ENCODE data around the gene ZNF532. TPM values are rescaled to one million over a fixed set of nuclear protein-coding genes. Genes with fewer than 3 reads are reported as not detected.

The ZNF532 gene
- polyA plus RNA-seq, 10 donors = 55.5 to 79.3 (median 68.5) TPM

DNA sequence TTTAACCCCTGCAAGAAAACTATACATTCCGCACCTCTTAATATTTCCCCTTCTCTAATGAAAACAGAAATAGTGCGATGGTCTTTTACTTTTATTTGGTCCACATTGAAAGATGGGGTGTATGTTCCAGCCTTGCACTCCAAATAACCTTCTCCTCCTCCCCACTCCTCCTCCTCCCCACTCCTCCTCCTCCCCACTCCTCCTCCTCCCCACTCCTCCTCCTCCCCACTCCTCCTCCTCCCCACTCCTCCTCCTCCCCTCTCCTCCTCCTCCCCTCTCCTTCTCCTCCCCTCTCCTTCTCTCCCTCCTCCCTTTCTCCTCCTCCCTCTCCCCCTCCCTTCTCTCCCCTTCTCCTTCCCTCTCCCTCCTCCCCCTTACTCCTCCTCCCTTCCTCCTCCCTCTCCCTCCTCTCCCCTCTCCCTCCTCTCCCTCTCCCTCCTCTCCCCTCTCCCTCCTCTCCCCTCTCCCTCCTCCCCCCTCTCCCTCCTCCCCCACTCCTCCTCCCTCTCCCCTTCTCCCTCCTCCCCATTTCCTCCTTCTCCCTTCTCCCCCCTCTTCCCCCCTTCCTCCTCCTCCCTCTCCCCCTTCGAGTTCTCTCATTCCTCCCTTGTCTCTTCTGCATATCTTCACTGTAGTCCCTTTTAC, 70.4 kb downstream of the ZNF532 start:
- DNase-seq = no peak

DNA sequence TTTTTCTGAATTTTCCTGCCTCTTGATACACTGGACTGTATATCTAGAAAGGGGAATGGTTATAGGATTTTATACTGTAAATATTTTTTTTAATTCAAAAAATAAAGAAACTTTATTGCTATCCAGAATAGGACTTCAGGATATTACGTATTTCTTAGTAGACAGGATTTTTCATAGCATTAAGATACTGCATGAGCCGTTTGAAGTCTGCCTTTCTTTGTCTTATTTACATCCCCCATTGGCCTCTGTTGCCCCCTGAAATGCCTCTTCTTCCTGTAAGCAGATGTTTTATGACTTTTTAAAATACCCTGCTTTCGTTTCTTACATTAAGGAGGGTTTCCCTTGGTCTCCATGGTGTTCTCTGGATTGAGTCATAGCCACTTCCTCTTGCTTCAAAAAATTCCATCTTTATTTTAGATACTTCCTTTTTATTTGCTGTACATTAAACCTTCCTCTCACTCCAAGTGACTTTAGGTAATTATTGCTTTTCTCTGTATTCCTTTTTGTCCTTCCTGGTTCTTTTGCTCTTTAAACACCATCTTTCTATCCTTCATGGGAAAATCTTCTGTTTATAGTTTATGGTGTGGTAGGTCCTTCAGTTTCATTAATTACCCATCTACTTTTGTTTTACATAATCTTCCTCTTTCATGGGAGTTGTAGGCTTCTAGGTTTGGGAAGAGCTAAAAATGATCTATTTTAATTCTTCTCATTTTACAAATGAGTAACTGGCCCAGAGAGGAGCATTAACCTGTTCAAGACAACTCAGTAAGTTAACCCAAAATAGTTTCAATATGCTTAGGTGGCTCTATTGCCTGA, 72.6 kb downstream of the ZNF532 start:
- DNase-seq = peak in 2 of 3 donors; percentile 15 to 41

DNA sequence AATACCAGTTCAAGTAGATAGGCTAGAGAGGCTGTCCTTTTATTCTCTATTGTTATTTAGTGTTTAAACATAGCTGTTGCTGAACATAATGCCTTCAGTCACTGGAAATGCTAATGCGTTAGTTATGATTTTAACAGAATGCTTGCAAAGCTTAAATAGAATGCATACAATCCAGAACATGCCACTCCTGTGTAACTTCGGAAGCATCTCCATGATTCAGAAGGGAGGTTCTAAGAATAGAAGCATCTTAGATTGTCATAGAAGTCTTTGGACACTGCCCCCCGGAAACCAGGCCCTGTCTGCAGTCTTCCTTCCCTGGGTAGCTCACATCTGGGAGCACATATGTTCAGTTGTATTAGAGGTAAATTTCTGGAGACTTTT, 73.2 kb downstream of the ZNF532 start:
- DNase-seq = no peak

DNA sequence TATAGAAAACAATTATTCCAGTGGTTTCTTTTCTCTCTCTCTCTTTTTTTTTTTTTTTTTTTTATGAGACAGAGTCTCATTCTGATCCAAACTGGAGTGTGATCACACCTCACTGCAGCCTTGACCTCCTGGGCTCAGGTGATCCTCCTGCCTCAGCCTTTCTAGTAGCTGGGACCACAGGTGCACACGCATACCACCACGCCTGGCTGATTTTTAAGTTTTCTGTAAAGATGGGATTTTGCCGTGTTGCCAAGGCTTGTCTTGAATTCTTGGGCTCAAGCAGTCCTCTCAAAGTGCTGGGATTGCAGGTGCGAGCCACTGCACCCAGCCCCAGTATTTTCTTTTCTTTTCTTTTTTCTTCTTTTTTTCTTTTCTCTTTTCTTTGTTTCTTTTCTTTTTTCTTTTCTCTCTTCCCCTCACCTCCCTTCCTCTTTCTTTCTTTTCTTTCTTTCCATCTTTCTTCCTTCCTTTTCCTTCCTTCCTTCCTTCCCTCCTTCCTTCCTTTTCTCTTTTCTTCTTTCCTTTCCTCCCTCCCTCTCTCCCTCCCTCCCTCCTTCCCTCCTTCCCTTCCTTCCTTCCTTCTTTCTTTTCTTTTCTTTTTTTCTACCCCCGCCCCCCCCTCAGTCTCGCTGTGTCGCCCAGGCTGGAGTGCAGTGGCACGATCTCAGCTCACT, 76.9 kb downstream of the ZNF532 start:
- DNase-seq = no peak

DNA sequence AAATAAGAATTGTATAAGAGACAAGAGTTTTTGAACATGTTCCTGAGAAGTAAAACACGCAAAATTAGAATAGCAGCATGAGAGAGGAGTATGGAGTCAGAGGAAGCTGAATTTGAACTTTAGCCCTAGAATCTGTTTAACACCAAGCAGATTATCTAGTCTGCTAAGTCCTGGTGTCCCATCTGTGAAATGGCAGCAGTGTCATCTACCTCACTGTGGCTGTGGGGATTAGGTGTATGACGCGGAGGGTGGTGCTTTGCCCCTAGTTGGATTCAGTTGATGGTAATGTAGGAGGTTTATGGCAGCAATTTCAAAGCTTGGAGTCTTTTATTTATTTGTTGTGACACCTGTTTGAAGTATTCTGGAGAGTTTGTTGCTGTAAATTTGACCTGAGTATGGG, 79.2 kb downstream of the ZNF532 start:
- no peak for DNase-seq

DNA sequence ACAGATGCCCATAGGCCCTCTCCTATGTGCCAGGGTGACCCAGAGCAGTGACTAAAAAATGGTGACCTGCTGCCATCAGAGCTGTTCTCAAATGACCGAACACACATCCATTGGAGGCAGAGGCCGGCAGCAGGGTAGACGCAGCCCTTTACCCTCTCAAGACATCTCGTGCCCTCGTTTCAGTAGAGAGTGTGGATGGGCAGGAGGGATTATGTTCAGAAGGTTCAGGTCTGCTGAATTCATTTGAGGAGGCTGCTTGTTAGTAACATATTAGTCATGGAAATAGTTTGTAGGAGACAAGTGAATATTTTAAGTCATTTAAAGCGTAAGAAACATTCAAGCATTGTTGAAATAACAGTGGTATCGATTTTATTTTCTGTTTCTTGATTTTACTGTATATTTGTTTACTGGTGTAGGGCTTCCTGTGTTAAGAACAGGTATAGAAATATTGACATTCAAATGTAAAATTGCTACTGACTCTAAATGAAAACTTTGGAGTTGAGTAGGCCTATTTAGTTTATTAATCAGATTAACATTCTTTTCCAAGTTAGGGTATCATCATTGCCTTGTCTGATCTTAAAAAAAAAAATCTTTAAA, 82.6 kb downstream of the ZNF532 start:
- no peak for DNase-seq

DNA sequence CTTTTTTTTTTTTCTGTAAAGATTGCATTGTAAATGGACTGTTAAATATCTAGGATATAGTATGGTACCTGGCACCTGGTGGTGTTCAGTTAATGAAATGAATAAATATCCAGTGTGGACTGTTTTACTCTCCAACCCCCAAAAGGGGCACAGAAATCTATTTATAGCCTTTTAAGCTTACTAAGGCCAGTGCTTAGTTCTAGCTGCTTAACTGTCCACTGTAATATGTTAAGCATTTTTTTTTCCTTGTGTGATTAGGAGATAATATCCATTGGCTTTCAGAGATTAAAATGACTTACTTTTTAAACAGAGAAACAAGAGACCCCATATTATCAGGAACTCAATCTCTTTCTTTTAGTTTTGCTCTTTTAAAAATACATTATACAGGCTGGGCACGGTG, 84.4 kb downstream of the ZNF532 start:
- no peak for DNase-seq

DNA sequence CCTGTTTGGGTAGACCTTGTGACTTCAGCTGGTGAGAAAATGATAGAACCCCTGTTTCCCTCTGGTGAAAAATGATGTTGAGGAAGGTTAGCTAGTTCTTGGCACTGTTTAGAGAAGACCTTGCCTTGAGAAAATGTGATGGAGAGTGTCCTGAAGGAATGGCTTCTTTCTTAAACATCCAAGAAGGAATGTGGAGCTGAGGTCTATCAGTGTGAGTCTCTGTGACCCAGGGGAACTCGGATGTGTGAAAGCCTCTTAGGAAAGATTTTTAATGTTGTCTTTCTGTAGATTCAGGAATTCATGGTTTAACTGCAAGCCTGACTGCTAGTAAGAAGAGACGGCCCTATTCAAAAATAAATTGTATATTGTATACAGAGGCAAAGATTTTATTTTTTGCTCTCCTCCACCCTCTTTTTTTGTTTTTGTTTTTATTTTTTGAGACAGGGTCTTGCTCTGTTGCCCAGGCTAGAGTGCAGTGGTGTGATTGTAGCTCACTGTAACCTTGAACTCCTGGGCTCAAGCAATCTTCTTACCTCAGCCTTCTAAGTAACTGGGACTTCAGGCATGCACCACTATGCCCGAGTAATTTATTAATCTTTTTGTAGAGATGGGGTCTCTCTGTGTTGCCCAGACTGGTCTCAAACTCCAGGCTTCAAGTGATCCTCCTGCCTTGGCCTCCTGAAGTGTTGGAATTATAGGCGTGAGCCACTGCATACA, 87.5 kb downstream of the ZNF532 start:
- no peak for DNase-seq

DNA sequence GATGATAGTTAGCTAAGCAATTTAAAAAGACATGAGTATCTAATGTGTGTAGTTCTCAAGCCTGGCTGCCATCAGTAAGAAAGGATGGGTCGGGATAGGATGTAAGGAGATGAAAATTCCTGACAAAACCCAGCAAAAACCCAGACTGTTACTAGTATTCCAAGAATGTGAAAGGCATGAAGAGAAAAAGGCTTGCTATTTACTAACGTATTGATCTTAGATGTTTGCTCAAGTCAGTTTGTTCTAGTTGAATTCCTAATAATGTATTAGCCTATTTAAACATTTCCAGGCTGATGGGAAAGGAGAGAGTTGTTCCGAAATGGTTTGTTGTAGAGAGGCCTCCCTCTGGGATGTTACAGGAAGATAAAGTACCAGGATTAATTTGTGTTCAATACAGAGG, 88.2 kb downstream of the ZNF532 start:
- no peak for DNase-seq

DNA sequence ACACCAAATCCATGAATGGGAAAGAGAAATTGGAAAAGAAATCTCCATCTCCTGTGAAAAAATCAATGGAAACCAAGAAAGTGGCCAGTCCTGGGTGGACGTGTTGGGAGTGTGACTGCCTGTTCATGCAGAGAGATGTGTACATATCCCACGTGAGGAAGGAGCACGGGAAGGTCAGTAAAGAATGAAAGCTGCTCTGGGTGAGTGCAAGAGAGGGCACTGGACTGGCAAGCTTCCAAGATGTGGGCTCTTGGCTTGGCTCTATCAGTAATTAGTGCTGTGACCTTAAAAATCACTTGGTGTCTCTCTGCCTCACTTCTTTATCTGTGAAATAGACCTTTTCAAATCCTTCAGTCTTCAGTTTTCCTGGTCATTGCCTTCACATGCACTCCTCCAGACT, 89.0 kb downstream of the ZNF532 start:
- no peak for DNase-seq

DNA sequence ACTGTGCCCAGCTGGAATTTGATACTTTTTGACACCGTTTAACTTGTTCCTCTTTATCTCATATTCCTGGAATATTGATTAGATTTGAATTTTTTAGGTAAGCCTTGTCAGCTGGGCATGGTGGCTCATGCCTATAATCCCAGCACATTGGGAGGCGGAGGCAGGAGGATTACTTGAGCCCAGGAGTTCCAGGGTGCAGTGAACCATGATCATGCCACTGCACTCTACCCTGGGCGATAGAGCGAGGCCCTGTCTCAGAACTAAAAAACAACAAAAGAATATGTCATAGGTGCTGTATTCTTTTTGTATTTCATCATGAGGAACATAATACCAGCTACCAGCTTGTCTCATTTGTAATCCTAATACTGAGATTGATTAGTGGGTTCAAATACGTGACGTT, 90.3 kb downstream of the ZNF532 start:
- no peak for DNase-seq

DNA sequence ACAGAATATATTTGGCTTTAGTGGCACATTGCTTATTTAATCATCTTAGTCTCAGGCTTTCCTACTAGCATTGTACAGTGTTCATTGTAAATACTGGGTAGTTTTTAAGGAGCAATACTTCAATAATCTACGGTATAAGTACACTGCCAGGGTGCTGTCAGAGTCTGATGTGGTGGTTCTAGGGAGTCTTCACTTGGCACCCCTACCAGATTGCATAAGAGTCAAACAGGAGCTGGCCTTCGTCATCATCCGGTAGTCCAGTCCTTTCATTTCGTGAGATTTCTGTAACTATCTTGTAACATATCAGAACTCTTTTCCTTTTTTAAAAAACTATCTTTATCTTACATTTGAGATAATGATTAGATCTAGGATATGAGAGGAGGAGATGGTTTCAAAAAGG, 91.1 kb downstream of the ZNF532 start:
- no peak for DNase-seq

DNA sequence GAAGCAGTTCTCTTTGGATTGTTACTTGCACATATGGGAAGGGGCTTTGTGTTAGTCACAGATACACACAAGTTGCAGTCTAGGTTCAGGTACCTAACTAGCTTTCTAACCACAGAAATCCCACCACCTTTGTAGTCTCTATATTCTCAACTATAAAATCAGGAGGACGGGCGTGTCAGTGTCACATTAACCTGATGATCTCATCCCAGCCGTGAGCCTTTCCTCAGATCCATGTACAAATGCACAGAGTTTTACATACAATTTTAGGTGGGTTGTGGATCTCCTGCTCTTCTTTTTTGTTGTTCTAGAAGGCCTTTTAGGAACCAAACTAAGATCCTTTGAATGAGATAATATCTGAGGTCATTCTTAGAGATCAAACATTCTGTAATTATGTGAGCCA, 94.0 kb downstream of the ZNF532 start:
- no peak for DNase-seq

DNA sequence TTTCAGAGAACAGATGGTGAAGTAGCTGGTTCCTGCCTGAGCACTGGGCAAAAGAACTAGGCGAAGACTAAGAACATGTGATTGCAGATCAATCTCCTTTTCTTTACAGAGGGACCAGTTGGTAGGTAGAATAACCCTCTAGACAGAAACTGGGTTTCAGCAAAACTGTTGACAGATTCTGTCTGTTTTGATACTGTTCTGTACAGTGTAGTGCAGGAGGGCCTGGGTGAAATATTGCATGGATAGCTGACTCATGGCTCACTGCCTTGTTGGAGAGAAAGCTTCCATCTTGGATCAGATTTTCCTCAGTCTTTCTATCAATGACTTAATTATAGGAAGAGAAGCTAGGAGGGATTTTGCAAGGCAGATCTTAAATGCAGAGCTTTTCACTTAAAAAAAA, 95.8 kb downstream of the ZNF532 start:
- DNase-seq = no peak

DNA sequence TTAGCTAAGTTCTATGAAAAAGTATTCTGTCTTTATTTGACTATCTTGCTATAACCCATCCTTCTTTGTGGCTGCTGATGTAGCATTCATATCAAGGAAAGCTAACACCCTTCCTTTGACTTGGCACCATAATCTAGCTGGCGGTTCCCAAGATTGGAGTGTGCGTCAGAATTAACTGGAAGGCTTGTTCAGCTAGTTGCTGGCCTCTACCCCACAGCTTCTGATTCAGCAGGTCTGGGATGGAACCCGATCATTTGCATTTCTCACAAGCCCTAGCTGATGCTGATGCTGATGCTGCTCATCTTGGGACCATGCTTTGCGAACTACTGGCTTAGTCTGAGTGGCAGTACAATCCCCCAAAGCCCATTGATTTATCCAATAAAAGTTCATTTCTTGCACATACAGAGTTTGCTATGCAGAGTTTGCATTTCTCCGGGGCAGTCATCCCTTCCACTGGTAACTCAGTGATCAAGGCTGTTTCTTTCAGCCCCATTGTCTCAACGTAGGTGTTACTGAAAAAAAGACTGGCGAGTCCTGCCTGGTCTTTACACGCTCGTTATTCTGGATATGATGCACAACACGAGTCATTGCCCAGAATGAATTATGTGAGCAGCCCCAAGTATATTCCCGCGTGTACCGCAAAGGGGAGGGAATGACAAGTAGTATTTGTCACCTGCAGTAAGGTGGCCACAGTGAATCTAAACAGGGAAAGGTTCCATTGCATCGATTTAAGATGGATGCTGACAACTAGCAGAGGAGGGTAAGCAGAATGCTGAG, 96.5 kb downstream of the ZNF532 start:
- no peak for DNase-seq

DNA sequence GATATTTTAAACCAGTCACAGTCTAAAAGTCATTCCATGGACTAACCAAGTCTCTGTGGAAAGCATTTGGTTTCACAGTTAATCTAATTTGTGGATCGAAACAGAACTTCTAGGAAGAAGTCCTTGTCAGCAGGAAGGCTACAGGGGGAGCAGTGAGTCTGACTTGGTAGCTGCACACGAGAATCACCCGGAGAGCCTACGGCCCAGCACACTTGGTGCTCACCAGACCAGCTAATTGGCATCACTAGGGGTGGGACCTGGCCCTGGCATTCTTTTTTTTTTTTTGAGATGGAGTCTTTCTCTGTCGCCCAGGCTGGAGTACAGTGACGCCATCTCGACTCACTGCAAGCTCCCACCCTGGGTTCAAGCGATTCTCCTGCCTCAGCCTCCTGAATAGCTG, 97.7 kb downstream of the ZNF532 start:
- no peak for DNase-seq

DNA sequence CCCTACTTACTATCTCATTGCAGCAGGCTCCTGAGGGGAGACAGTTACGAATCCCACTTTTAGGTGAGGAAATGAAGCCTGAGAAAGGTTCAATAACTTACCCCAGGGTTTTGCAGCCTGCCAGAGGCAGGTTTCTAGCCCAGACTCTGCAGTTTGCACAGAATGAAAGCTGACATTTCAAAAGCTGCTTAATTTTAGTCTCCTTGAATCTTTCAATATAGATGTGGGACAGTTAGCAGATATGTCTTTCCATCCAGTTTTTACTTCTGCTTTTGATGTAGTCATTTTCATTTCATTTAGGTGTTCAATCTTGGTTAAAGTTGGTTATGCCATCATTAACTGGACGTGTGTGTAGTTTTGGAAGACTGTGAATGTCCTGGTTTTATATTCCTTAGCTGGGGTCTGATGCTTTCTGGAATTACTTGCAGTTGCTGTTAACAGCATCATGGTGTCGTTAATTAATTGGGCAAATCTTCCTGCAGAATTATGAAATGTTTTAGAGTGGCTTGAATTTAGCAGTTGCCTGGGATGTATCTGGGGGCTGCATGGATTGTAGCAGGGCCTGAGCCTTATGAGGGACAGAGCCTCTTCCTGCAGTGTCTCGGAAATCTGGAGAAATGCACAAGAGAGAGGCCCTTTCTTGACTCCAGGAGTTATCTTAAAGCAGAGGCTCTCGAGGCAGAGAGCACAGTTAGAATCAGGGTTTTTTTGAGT, 100.8 kb downstream of the ZNF532 start:
- DNase-seq = no peak

DNA sequence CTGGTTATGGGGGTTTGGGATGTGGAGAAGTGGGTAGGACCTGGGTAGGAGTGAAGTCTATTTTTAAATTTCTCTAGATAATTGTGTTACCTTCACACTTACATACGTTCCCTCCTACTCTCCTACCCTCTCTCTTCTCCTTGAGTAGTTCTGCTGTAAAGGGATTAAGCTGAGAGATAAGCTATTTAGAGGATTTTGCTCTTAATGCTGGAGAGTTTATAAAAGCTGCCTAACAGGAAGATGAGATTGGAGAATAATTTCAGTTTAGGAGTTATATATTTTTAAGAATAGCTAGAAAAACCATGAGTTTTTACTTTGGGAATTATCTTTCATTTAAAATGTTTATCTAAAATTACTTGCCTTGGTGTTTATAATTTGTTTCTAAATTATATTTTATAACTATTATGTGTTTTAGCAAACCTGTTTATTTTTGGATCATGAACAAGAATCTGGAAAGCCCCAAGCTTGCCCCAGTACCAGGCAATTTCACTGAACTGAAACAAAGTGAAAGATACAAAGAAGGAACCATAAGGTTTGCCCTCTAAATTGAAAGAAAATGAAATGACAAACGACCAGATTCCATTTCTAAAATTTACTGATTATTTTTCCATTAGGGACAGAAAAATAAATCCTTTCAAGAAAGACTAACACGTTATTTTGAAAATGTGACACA, 101.5 kb downstream of the ZNF532 start:
- DNase-seq = no peak

DNA sequence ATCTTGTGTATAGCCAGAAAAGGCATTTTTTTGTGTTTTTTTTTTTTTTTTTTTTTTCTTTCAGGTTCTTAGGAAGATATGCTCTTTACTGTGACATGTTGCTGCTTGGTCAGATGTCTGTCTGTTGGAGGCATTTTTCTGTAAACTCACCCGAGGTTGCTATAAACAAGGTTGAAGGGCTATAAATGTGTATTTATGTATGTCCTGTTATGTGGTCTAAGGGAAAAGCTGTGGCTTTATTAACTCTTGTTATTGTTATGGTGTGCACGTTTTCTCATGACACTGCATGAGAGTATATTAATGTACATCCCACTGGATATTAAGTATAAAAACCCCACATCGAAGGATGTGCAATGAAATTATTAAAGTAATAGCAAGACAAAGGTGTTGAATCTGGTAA, 102.0 kb downstream of the ZNF532 start:
- no peak for DNase-seq

DNA sequence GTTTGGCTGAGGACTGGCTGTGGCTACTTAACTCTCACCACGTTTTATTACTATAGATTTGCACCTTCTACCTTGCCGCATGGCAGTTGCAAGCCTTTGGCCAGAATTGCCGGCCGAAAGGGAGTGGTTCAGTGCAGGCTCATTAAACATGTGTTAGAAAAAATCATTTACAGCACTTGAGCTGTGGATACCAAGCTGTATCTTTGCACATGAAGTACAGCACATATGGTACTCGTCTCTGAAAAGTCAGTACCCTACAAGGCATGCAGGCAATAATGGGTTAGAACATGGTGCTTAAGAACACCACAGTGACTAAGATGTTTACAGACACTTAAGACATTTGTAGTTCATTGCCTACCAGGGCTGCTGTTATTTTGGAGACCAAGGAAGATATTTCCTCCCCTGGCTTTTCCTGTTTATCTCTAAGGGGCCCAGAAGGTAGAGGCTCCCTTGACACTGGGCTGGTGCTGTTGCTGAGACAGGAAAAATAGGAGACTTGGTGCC, 103.1 kb downstream of the ZNF532 start:
- no peak for DNase-seq

All from muscle of back (tissue), 11 donors.